ENCODE data around the gene NT5C2. TPM values are rescaled to one million over a fixed set of nuclear protein-coding genes. Genes with fewer than 3 reads are reported as not detected.

The NT5C2 gene
- polyA plus RNA-seq, 1 of the 3 experiments (the other 2 are of a cell fraction) = 29.6 TPM

DNA sequence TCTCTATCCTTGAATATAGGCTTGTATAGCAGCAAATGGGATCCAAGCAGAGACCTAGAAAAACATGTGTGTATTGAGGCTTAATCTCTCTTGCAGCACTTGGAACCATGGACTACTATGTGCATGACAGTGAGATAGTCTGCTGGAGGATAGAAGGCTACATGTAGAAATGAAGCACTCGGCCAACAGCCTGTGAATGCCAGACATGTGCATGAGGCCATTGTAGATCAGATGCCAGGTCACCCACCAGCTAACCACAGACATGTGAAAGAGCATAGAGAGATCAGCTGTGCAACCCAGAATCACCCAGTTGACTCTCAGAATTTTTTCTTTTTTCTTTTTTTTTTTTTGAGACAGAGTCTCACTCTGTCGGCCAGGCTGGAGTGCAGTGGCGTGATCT, 90.9 kb downstream of the NT5C2 start:
- ChIA-PET POLR2A (no interaction called here), CTCF (interaction anchor here (1.6 kb wide), 1 partner anchor 142 kb away, joined by 5 read pairs; no protein-coding TSS in a partner anchor)
- no peak for DNase-seq
- Histone ChIP-seq H2AFZ (ENCODE audit: low read depth) (no peak overlapping the region), H4K20me1 (ENCODE audit: insufficient read depth) (no peaks in the 10 kb centered on the region), H3K27me3 (ENCODE audit: insufficient read depth) (no peaks in the 10 kb centered on the region), H3K9me3 (no peaks in the 10 kb centered on the region), H3K4me2 (no peak overlapping the region), H3K36me3 (replicated peaks in 1 of 2; ENCODE audit: control insufficient read depth in 1 of 2, insufficient read depth in 2 of 2, low read length in 1 of 2) (peaks cover 73 to 78% of the 10 kb centered on the region in 2 experiments), H3K9me2 (no peaks in the 10 kb centered on the region), H3K4me3 (ENCODE audit: low read depth in 2 of 2, low read length in 1 of 2) (no peak overlapping the region), H3K79me2 (ENCODE audit: insufficient read depth) (peaks cover 11% of the 10 kb centered on the region; the same call in 1 of the 2 replicates), H3K27ac (ENCODE audit: low read depth in 2 of 2, low read length in 1 of 2) (no peak overlapping the region), H3F3A (replicated peaks; ENCODE audit: insufficient read depth) (no peaks in the 10 kb centered on the region), H3K4me1 (ENCODE audit: control insufficient read depth in 1 of 2, insufficient read depth in 2 of 2, low read depth in 1 of 2, low read length in 1 of 2) (peaks cover 5 to 6% of the 10 kb centered on the region in 2 experiments; a peak in 3 of 4 replicates), H3K9ac (no peak overlapping the region)
- 100% methylated on average over 3 of the region's 3 CpGs for WGBS (ENCODE audit: low lambda C conversion rate)
- no peak for TF ChIP-seq TEAD4 (IDR thresholded peaks at IDR 0.05; ENCODE audit: borderline replicate concordance, insufficient read depth)
- no peak for TF ChIP-seq JUND (IDR thresholded peaks at IDR 0.05)
- no peak for TF ChIP-seq TAF1 (IDR thresholded peaks at IDR 0.05; ENCODE audit: borderline replicate concordance, low read depth, low read length)
- no peak for TF ChIP-seq ELF1 (IDR thresholded peaks at IDR 0.05)
- TF ChIP-seq SIN3A (IDR thresholded peaks at IDR 0.05; ENCODE audit: borderline replicate concordance, low read depth, low read length) = no peak
- TF ChIP-seq MXI1 (IDR thresholded peaks at IDR 0.05; ENCODE audit: low read depth, low read length) = no peak
- TF ChIP-seq, protein P1, sequence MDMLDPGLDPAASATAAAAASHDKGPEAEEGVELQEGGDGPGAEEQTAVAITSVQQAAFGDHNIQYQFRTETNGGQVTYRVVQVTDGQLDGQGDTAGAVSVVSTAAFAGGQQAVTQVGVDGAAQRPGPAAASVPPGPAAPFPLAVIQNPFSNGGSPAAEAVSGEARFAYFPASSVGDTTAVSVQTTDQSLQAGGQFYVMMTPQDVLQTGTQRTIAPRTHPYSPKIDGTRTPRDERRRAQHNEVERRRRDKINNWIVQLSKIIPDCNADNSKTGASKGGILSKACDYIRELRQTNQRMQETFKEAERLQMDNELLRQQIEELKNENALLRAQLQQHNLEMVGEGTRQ (IDR thresholded peaks at IDR 0.05; ENCODE audit: borderline replicate concordance, low read depth, low read length) = no peak
- no peak for TF ChIP-seq RAD21 (IDR thresholded peaks at IDR 0.05; ENCODE audit: low read length)
- no peak for TF ChIP-seq FOXJ3 (CRISPR knock-in tag; IDR thresholded peaks at IDR 0.05)
- TF ChIP-seq, protein P2, sequence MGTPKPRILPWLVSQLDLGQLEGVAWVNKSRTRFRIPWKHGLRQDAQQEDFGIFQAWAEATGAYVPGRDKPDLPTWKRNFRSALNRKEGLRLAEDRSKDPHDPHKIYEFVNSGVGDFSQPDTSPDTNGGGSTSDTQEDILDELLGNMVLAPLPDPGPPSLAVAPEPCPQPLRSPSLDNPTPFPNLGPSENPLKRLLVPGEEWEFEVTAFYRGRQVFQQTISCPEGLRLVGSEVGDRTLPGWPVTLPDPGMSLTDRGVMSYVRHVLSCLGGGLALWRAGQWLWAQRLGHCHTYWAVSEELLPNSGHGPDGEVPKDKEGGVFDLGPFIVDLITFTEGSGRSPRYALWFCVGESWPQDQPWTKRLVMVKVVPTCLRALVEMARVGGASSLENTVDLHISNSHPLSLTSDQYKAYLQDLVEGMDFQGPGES (IDR thresholded peaks at IDR 0.05; ENCODE audit: low read depth, low read length) = no peak
- no peak for TF ChIP-seq MEF2A (IDR thresholded peaks at IDR 0.05; ENCODE audit: borderline replicate concordance, low read depth)
- TF ChIP-seq, protein P3, sequence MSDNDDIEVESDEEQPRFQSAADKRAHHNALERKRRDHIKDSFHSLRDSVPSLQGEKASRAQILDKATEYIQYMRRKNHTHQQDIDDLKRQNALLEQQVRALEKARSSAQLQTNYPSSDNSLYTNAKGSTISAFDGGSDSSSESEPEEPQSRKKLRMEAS (IDR thresholded peaks at IDR 0.05; ENCODE audit: low read depth) = no peak
- no peak for TF ChIP-seq SMC3 (IDR thresholded peaks at IDR 0.05; ENCODE audit: low read depth, low read length)
- no peak for TF ChIP-seq GABPA (IDR thresholded peaks at IDR 0.05; ENCODE audit: low read depth)
- TF ChIP-seq RCOR1 (IDR thresholded peaks at IDR 0.05; ENCODE audit: low read length) = no peak
- TF ChIP-seq RFX5 (IDR thresholded peaks at IDR 0.05; ENCODE audit: low read length) = no peak
- no peak for TF ChIP-seq FOSL2 (IDR thresholded peaks at IDR 0.05; ENCODE audit: borderline replicate concordance, low read depth)
- TF ChIP-seq, protein P4, sequence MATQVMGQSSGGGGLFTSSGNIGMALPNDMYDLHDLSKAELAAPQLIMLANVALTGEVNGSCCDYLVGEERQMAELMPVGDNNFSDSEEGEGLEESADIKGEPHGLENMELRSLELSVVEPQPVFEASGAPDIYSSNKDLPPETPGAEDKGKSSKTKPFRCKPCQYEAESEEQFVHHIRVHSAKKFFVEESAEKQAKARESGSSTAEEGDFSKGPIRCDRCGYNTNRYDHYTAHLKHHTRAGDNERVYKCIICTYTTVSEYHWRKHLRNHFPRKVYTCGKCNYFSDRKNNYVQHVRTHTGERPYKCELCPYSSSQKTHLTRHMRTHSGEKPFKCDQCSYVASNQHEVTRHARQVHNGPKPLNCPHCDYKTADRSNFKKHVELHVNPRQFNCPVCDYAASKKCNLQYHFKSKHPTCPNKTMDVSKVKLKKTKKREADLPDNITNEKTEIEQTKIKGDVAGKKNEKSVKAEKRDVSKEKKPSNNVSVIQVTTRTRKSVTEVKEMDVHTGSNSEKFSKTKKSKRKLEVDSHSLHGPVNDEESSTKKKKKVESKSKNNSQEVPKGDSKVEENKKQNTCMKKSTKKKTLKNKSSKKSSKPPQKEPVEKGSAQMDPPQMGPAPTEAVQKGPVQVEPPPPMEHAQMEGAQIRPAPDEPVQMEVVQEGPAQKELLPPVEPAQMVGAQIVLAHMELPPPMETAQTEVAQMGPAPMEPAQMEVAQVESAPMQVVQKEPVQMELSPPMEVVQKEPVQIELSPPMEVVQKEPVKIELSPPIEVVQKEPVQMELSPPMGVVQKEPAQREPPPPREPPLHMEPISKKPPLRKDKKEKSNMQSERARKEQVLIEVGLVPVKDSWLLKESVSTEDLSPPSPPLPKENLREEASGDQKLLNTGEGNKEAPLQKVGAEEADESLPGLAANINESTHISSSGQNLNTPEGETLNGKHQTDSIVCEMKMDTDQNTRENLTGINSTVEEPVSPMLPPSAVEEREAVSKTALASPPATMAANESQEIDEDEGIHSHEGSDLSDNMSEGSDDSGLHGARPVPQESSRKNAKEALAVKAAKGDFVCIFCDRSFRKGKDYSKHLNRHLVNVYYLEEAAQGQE (IDR thresholded peaks at IDR 0.05; ENCODE audit: low read depth, low read length) = no peak
- TF ChIP-seq EP300 (IDR thresholded peaks at IDR 0.05; ENCODE audit: borderline replicate concordance in 1 of 2, low read depth in 1 of 2, low read length in 1 of 2) = no peak

Measured in SK-N-SH (cell line).